HepG2 (cell line): Measurements from ENCODE around the gene U2AF2. TPM values are rescaled to one million over a fixed set of nuclear protein-coding genes. Genes with fewer than 3 reads are reported as not detected.

Experiments used
- DNMT1 ChIP-seq: sonication (generic); formaldehyde crosslinking; IDR thresholded peaks from 2 replicates; pipeline ENCODE4 v1.5.1; 2020; ENCODE audit warnings: mild to moderate bottlenecking, missing genetic modification reagents
- GTF3A ChIP-seq: sonication (generic); formaldehyde crosslinking; conservative IDR thresholded peaks from 2 replicates; pipeline ENCODE4 v1.4.0; 2020; ENCODE audit warnings: mild to moderate bottlenecking, missing genetic modification reagents
- HDAC1 ChIP-seq: sonication (generic); formaldehyde crosslinking; IDR thresholded peaks from 2 replicates; pipeline ENCODE4 v1.5.1; 2020; ENCODE audit warnings: mild to moderate bottlenecking, missing genetic modification reagents
- HES4 ChIP-seq: sonication (generic); formaldehyde crosslinking; IDR thresholded peaks from 2 replicates; pipeline ENCODE4 v1.9.0; 2021; ENCODE audit warnings: mild to moderate bottlenecking, missing genetic modification reagents, borderline replicate concordance
- HOXA5 ChIP-seq: sonication (generic); formaldehyde crosslinking; IDR thresholded peaks from 2 replicates; pipeline ENCODE4 v1.4.0; 2020; ENCODE audit warnings: missing genetic modification reagents
- IKZF5 ChIP-seq: IDR thresholded peaks from 2 replicates; pipeline ENCODE4 v1.6.1; 2018; ENCODE audit warnings: missing genetic modification reagents, mild to moderate bottlenecking, missing compliant biosample characterization
- MXD4 ChIP-seq: IDR thresholded peaks from 2 replicates; pipeline ENCODE4 v1.6.1; 2016; ENCODE audit warnings: mild to moderate bottlenecking, missing biosample characterization, missing genetic modification reagents
- PHF20 ChIP-seq: sonication (generic); formaldehyde crosslinking; IDR thresholded peaks from 2 replicates; pipeline ENCODE4 v1.5.0; 2020; ENCODE audit warnings: mild to moderate bottlenecking, missing genetic modification reagents
- PLSCR1 ChIP-seq: sonication (generic); formaldehyde crosslinking; IDR thresholded peaks from 2 replicates; pipeline ENCODE4 v1.5.0; 2020; ENCODE audit warnings: missing genetic modification reagents, mild to moderate bottlenecking, borderline replicate concordance
- RBFOX2 ChIP-seq: fragments of 200-400 bp; formaldehyde crosslinking; IDR thresholded peaks from 2 replicates; pipeline ENCODE4 v1.6.1; 2017; ENCODE audit warnings: low read depth, mild to moderate bottlenecking, low read length
- SP5 ChIP-seq: IDR thresholded peaks from 2 replicates; pipeline ENCODE4 v1.6.1; 2016; ENCODE audit warnings: low read depth, borderline replicate concordance
- SPEN ChIP-seq: sonication (generic); formaldehyde crosslinking; IDR thresholded peaks from 2 replicates; pipeline ENCODE4 v1.5.1; 2020; ENCODE audit warnings: low read depth, mild to moderate bottlenecking, missing genetic modification reagents
- TBL1XR1 ChIP-seq: fragments of 150-350 bp; IDR thresholded peaks from 2 replicates; pipeline ENCODE4 v1.6.1; 2014; ENCODE audit warnings: borderline replicate concordance, low read length; ENCODE audit not compliant: partially characterized antibody
- TFE3 ChIP-seq: IDR thresholded peaks from 2 replicates; pipeline ENCODE4 v1.6.1; 2016
- YEATS4 ChIP-seq: sonication (generic); formaldehyde crosslinking; IDR thresholded peaks from 2 replicates; pipeline ENCODE4 v1.4.0; 2020; ENCODE audit warnings: missing genetic modification reagents, borderline replicate concordance
- ZBTB46 ChIP-seq: sonication (generic); formaldehyde crosslinking; IDR thresholded peaks from 2 replicates; pipeline ENCODE4 v1.4.0; 2020; ENCODE audit warnings: mild to moderate bottlenecking, missing genetic modification reagents, borderline replicate concordance
- ZC3H13 ChIP-seq: sonication (generic); formaldehyde crosslinking; IDR thresholded peaks from 2 replicates; pipeline ENCODE4 v1.8.1; 2023; ENCODE audit warnings: mild to moderate bottlenecking, missing genetic modification reagents, moderate library complexity
- ZNF382 ChIP-seq: sonication (generic); formaldehyde crosslinking; IDR thresholded peaks from 2 replicates; pipeline ENCODE4 v1.5.0; 2020; ENCODE audit warnings: missing genetic modification reagents, mild to moderate bottlenecking, borderline replicate concordance
- ZNF530 ChIP-seq: sonication (generic); formaldehyde crosslinking; IDR thresholded peaks from 2 replicates; pipeline ENCODE4 v1.5.0; 2020; ENCODE audit warnings: low read depth, mild to moderate bottlenecking, missing genetic modification reagents
- ZNF564 ChIP-seq: sonication (generic); formaldehyde crosslinking; IDR thresholded peaks from 2 replicates; pipeline ENCODE4 v1.8.1; 2023; ENCODE audit warnings: mild to moderate bottlenecking, missing genetic modification reagents
- ZNF629 ChIP-seq: sonication (generic); formaldehyde crosslinking; conservative IDR thresholded peaks from 2 replicates; pipeline ENCODE4 v1.5.0; 2020; ENCODE audit warnings: missing genetic modification reagents
- ZNF775 ChIP-seq: sonication (generic); formaldehyde crosslinking; IDR thresholded peaks from 2 replicates; pipeline ENCODE4 v1.4.0; 2020; ENCODE audit warnings: missing genetic modification reagents, mild to moderate bottlenecking, moderate library complexity, borderline replicate concordance
- ZNF790 ChIP-seq: sonication (generic); formaldehyde crosslinking; IDR thresholded peaks from 2 replicates; pipeline ENCODE4 v1.8.0; 2022; ENCODE audit warnings: missing genetic modification reagents, mild to moderate bottlenecking, borderline replicate concordance
- ZNF878 ChIP-seq: sonication (generic); formaldehyde crosslinking; IDR thresholded peaks from 2 replicates; pipeline ENCODE4 v1.8.1; 2023; ENCODE audit warnings: mild to moderate bottlenecking, missing genetic modification reagents, moderate library complexity
- ZSCAN22 ChIP-seq: sonication (generic); formaldehyde crosslinking; IDR thresholded peaks from 2 replicates; pipeline ENCODE4 v1.4.0; 2020; ENCODE audit warnings: mild to moderate bottlenecking, missing genetic modification reagents
- polyA plus RNA-seq, 8 experiments: library from polyadenylated mRNA; depleted of rRNA in 3 of 8; stranded (reverse) in 7 of 8; unstranded in 1 of 8; fragments of >200 nt; fragmentation: Illumina TruSeq in 4 of 8; extraction: Trizol in 4 of 8; gene quantifications; 2 replicates each; pipeline versions ENCODE4 v1.2.1 to v1.2.3, GENCODE V29; 2011 to 2016; ENCODE audit warnings: low read depth in 4 of 8, missing spikeins in 1 of 8, mixed read lengths in 1 of 8; ENCODE audit not compliant: insufficient read depth in 1 of 8
- total RNA-seq, 5 experiments: library from RNA; depleted of rRNA; stranded (reverse); fragments of >200 nt; fragmentation: Illumina TruSeq; extraction: Trizol; gene quantifications; 2 replicates each; pipeline ENCODE4 v1.2.3, GENCODE V29; 2016; ENCODE audit warnings: low read depth in 1 of 5

U2AF2 gene
- total and polyA plus RNA-seq, 2 of the 13 experiments (the other 11 are each of a cell fraction or from before 2014, with no cell fraction given): 84.3 to 124 TPM

- TF ChIP-seq IKZF5 (CRISPR knock-in tag) (peak; percentile 55; the same call in 1 of the 2 replicates), ZNF530 (no peak), HDAC1 (CRISPR knock-in tag) (peak; percentile 91), ZNF382 (no peak), PLSCR1 (CRISPR knock-in tag) (no peak), GTF3A (CRISPR knock-in tag) (0 out of 2 replicates have a peak, but pooled peaks have one; percentile 51), PHF20 (CRISPR knock-in tag) (peak; percentile 91), ZC3H13 (peak; percentile 90; the same call in 1 of the 2 replicates), HOXA5 (CRISPR knock-in tag) (peak; percentile 47; the same call in 1 of the 2 replicates), HES4 (CRISPR knock-in tag) (no peak), ZNF564 (CRISPR knock-in tag) (0 out of 2 replicates have a peak, but pooled peaks have one; percentile 40), ZSCAN22 (CRISPR knock-in tag) (no peak; the same call in 1 of the 2 replicates), TFE3 (CRISPR knock-in tag) (0 out of 2 replicates have a peak, but pooled peaks have one; percentile 35), ZNF878 (CRISPR knock-in tag) (no peak), SPEN (CRISPR knock-in tag) (peak; percentile 87), ZNF790 (CRISPR knock-in tag) (no peak; the same call in 1 of the 2 replicates), SP5 (0 out of 2 replicates have a peak, but pooled peaks have one; percentile 16), DNMT1 (CRISPR knock-in tag) (no peak), ZNF629 (CRISPR knock-in tag) (no peak), ZNF775 (CRISPR knock-in tag) (no peak), TBL1XR1 (no peak), MXD4 (CRISPR knock-in tag) (peak; percentile 47), YEATS4 (peak; percentile 46; the same call in 1 of the 2 replicates), ZBTB46 (CRISPR knock-in tag) (no peak), RBFOX2 (peak; percentile 89)
These were observed 1.0 kb upstream of the U2AF2 start (continued) for GRCh38 chr19:55653651-55654322.
